ENCODE results near the gene RIT2. TPM values are rescaled to one million over a fixed set of nuclear protein-coding genes. Genes with fewer than 3 reads are reported as not detected.

Gene RIT2
- total RNA-seq, 1 donor from 2014 or later: not detected

- Mint-ChIP-seq H3K36me3 (no peaks in the 10 kb centered on the region), H3K9me3 (peaks cover 12% of the 10 kb centered on the region), H3K4me1 (no peaks in the 10 kb centered on the region), H3K27ac (no peak overlapping the region), H3K27me3 (ENCODE audit: low read depth) (no peaks in the 10 kb centered on the region), H3K4me3 (no peak overlapping the region)
- no peak for DNase-seq (ENCODE audit: low spot score in 2 of 2, unreplicated experiment in 2 of 2)
- no peak for TF ChIP-seq CTCF (IDR thresholded peaks at IDR 0.05; ENCODE audit: unreplicated experiment)
Observed at GRCh38 chr18:42839408-42839807, 276.1 kb downstream of the RIT2 start.

DNA sequence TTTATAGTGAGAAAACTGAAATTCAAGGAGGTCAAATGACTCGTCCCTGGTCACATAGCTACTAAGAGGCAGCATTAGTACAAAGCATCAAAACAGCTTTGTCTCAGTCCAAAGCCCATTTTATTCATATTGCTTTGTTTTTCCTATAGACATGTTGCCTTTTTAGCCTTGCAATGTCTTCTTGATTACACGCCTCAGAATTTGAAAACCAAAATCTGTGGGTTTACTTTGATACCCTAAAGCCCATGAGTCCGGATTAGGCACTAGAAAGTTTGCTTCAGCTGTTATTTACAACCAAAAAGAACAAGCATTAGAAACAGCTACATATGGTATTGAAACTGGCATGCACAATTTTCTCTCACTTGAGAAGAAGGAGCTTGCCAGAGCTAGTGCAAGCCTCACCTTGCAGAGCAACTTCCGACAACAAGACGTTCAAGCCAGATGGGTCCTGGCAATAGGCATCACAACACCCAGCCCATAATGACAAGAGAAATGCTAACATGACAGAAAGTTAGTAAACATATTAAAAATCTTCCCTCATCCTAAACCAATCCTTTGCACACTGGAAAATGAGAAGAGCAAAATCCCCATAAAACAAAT lies 276.8 kb downstream of the RIT2 start:
- H3K36me3 Mint-ChIP-seq: no peaks in the 10 kb centered on the region
- H3K4me1 Mint-ChIP-seq: no peaks in the 10 kb centered on the region
- TF ChIP-seq CTCF (IDR thresholded peaks at IDR 0.05; ENCODE audit: unreplicated experiment): no peak
- no peak overlapping the region for H3K27ac Mint-ChIP-seq
- H3K9me3 Mint-ChIP-seq: peaks cover 12% of the 10 kb centered on the region
- no peaks in the 10 kb centered on the region for H3K27me3 Mint-ChIP-seq (ENCODE audit: low read depth)
- no peak for DNase-seq (ENCODE audit: low spot score in 2 of 2, unreplicated experiment in 2 of 2)
- H3K4me3 Mint-ChIP-seq: no peak overlapping the region

GRCh38 chr18:42830936-42831335 lies 284.5 kb downstream of the RIT2 start:
- Mint-ChIP-seq H3K36me3 (no peaks in the 10 kb centered on the region), H3K4me3 (no peak overlapping the region), H3K9me3 (no peaks in the 10 kb centered on the region), H3K4me1 (no peaks in the 10 kb centered on the region), H3K27ac (no peak overlapping the region), H3K27me3 (ENCODE audit: low read depth) (no peaks in the 10 kb centered on the region)
- no peak for DNase-seq (ENCODE audit: low spot score in 2 of 2, unreplicated experiment in 2 of 2)
- no peak for TF ChIP-seq CTCF (IDR thresholded peaks at IDR 0.05; ENCODE audit: unreplicated experiment)

- H3K4me3 Mint-ChIP-seq: no peak overlapping the region
- no peak for TF ChIP-seq CTCF (IDR thresholded peaks at IDR 0.05; ENCODE audit: unreplicated experiment)
- no peaks in the 10 kb centered on the region for H3K9me3 Mint-ChIP-seq
- no peaks in the 10 kb centered on the region for H3K27me3 Mint-ChIP-seq (ENCODE audit: low read depth)
- H3K4me1 Mint-ChIP-seq: no peaks in the 10 kb centered on the region
- H3K27ac Mint-ChIP-seq: no peak overlapping the region
- DNase-seq (ENCODE audit: low spot score in 2 of 2, unreplicated experiment in 2 of 2): no peak
- no peaks in the 10 kb centered on the region for H3K36me3 Mint-ChIP-seq
Observed at GRCh38 chr18:42828881-42829280, 286.6 kb downstream of the RIT2 start.

GRCh38 chr18:42824178-42824577 lies 291.3 kb downstream of the RIT2 start:
- DNase-seq (ENCODE audit: low spot score in 2 of 2, unreplicated experiment in 2 of 2): no peak
- no peak overlapping the region for H3K27ac Mint-ChIP-seq
- no peaks in the 10 kb centered on the region for H3K36me3 Mint-ChIP-seq
- H3K27me3 Mint-ChIP-seq (ENCODE audit: low read depth): no peaks in the 10 kb centered on the region
- TF ChIP-seq CTCF (IDR thresholded peaks at IDR 0.05; ENCODE audit: unreplicated experiment): no peak
- H3K4me3 Mint-ChIP-seq: no peak overlapping the region
- H3K4me1 Mint-ChIP-seq: no peaks in the 10 kb centered on the region
- H3K9me3 Mint-ChIP-seq: no peaks in the 10 kb centered on the region

DNA sequence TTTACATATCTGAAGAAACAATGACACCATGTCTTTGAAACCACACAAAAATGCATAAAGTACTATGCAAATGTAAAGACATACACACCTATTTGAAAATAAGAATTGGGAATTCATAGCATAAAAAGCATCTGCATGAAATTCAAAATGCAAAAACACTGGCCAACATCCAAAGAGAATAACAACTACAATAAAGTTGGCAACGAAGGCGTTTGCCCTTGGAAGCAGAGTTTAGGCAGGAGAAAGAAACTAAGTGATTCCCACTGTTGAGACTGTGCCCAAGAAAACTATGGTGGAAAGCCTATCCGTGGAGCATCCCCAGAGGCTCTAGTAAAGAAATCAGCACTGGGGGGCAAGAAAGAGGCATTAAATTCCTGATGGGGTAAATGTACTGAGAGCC lies 292.8 kb downstream of the RIT2 start:
- no peak overlapping the region for H3K27ac Mint-ChIP-seq
- no peaks in the 10 kb centered on the region for H3K27me3 Mint-ChIP-seq (ENCODE audit: low read depth)
- no peaks in the 10 kb centered on the region for H3K4me1 Mint-ChIP-seq
- no peak overlapping the region for H3K4me3 Mint-ChIP-seq
- H3K9me3 Mint-ChIP-seq: no peaks in the 10 kb centered on the region
- DNase-seq (ENCODE audit: low spot score in 2 of 2, unreplicated experiment in 2 of 2): no peak
- H3K36me3 Mint-ChIP-seq: no peaks in the 10 kb centered on the region
- TF ChIP-seq CTCF (IDR thresholded peaks at IDR 0.05; ENCODE audit: unreplicated experiment): no peak

All from mesothelial cell of epicardium (in vitro differentiated cells).